NCI-H345 treated with DMSO at 0.1 percent for 48 hours (cell line): ENCODE measurements around the gene CRISP1.
"Not testable (repeated sequence)": the region's sequence is repeated elsewhere in the genome, so short reads cannot be mapped to it uniquely, and the experiment has no call there.

Experiments
- DNase-seq: peaks from one replicate; lab custom pipeline; 2025; ENCODE audit not compliant: unreplicated experiment; lab: John Stamatoyannopoulos, UW

The CRISP1 gene

GRCh38 chr6:49866485-49866943 lies at the start of gene CRISP1:
TSS of gene CRISP1 (minus strand) at chr6:49866535. CDS start at chr6:49857400, 9,135 bp downstream.
- DNase-seq: no peak

GRCh38 chr6:49915035-49915434 lies 48.7 kb upstream of the CRISP1 start:
- peak; percentile 26 for DNase-seq

GRCh38 chr6:49913636-49914375 lies 47.5 kb upstream of the CRISP1 start:
- peak; percentile 94 for DNase-seq

GRCh38 chr6:49912196-49912595 lies 45.9 kb upstream of the CRISP1 start:
- DNase-seq: no peak

- DNase-seq: no peak
Measured at GRCh38 chr6:49911252-49911651, 44.9 kb upstream of the CRISP1 start.

GRCh38 chr6:49909563-49909962 lies 43.2 kb upstream of the CRISP1 start:
- no peak for DNase-seq

GRCh38 chr6:49906526-49906925 lies 40.2 kb upstream of the CRISP1 start:
- DNase-seq: no peak

- no peak for DNase-seq
Measured at GRCh38 chr6:49905296-49905695, 39.0 kb upstream of the CRISP1 start.

- DNase-seq: no peak
Measured at GRCh38 chr6:49902856-49903255, 36.5 kb upstream of the CRISP1 start.

- no peak for DNase-seq
Measured at GRCh38 chr6:49898904-49899566, 32.7 kb upstream of the CRISP1 start.

GRCh38 chr6:49895553-49895952 lies 29.2 kb upstream of the CRISP1 start:
- not testable (repeated sequence) for DNase-seq

GRCh38 chr6:49892280-49892679 lies 25.9 kb upstream of the CRISP1 start:
- DNase-seq: no peak

GRCh38 chr6:49890988-49891387 lies 24.7 kb upstream of the CRISP1 start:
- no peak for DNase-seq

- DNase-seq: no peak
Measured at GRCh38 chr6:49888742-49889431, 22.6 kb upstream of the CRISP1 start.

GRCh38 chr6:49868951-49869529 lies 2.7 kb upstream of the CRISP1 start:
- DNase-seq: no peak

GRCh38 chr6:49856282-49856681 lies 10.1 kb downstream of the CRISP1 start:
- no peak for DNase-seq

GRCh38 chr6:49855221-49855620 lies 11.1 kb downstream of the CRISP1 start:
- no peak for DNase-seq

GRCh38 chr6:49852975-49853374 lies 13.4 kb downstream of the CRISP1 start:
- DNase-seq: no peak

- DNase-seq: peak; percentile 51
Measured at GRCh38 chr6:49849213-49849907, 17.0 kb downstream of the CRISP1 start.

GRCh38 chr6:49847673-49848072 lies 18.7 kb downstream of the CRISP1 start:
- no peak for DNase-seq

GRCh38 chr6:49847014-49847413 lies 19.3 kb downstream of the CRISP1 start:
- no peak for DNase-seq
